ENCODE measurements around the gene SMCO4.
"Not testable (repeated sequence)": the region's sequence is repeated elsewhere in the genome, so short reads cannot be mapped to it uniquely, and the experiment has no call there.

The SMCO4 gene

GRCh38 chr11:93537767-93538261 is 5.4 kb downstream of the SMCO4 start:
- H3K4me3 ChIP-seq (replicated peaks; ENCODE audit: low read depth, low read length): no peak overlapping the region
- H3K27me3 ChIP-seq (replicated peaks; ENCODE audit: control insufficient read depth, insufficient read depth, low read length): no peaks in the 10 kb centered on the region
- TF ChIP-seq, protein P1, sequence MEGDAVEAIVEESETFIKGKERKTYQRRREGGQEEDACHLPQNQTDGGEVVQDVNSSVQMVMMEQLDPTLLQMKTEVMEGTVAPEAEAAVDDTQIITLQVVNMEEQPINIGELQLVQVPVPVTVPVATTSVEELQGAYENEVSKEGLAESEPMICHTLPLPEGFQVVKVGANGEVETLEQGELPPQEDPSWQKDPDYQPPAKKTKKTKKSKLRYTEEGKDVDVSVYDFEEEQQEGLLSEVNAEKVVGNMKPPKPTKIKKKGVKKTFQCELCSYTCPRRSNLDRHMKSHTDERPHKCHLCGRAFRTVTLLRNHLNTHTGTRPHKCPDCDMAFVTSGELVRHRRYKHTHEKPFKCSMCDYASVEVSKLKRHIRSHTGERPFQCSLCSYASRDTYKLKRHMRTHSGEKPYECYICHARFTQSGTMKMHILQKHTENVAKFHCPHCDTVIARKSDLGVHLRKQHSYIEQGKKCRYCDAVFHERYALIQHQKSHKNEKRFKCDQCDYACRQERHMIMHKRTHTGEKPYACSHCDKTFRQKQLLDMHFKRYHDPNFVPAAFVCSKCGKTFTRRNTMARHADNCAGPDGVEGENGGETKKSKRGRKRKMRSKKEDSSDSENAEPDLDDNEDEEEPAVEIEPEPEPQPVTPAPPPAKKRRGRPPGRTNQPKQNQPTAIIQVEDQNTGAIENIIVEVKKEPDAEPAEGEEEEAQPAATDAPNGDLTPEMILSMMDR (IDR thresholded peaks at IDR 0.05; ENCODE audit: insufficient read depth, low read length, poor library complexity, severe bottlenecking): no peak
- DNase-seq (ENCODE audit: extremely low read depth, insufficient read length): no peak
- H3K36me3 ChIP-seq (ENCODE audit: control insufficient read depth, insufficient read depth, low read length): no peaks in the 10 kb centered on the region

DNA sequence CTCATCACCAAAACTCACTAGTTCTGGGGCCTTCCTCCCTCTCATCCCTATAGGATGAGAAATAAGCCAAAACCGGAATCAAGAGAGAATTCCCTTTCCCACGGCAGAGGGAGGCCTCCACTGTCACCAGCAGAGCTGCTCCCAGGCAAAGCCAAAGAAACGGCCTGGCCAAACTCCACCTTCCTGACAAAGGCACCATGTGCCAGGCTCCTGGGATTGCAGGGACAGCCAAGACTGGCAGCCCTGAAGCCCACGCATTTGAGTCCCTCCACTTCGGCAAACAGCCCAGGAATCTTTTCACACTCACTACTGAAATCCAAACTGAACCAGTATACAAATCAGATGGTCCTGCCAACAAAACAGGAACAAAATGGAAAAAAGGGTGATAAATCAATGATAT is 6.1 kb downstream of the SMCO4 start:
- Histone ChIP-seq H3K27me3 (replicated peaks; ENCODE audit: control insufficient read depth, insufficient read depth, low read length) (no peaks in the 10 kb centered on the region), H3K4me3 (replicated peaks; ENCODE audit: low read depth, low read length) (no peak overlapping the region), H3K36me3 (ENCODE audit: control insufficient read depth, insufficient read depth, low read length) (no peaks in the 10 kb centered on the region)
- DNase-seq (ENCODE audit: extremely low read depth, insufficient read length): no peak
- TF ChIP-seq, protein P1 (IDR thresholded peaks at IDR 0.05; ENCODE audit: insufficient read depth, low read length, poor library complexity, severe bottlenecking): no peak

- Histone ChIP-seq H3K27me3 (replicated peaks; ENCODE audit: control insufficient read depth, insufficient read depth, low read length) (no peaks in the 10 kb centered on the region), H3K4me3 (replicated peaks; ENCODE audit: low read depth, low read length) (no peak overlapping the region; the same call in 1 of the 2 replicates), H3K36me3 (ENCODE audit: control insufficient read depth, insufficient read depth, low read length) (no peaks in the 10 kb centered on the region)
- TF ChIP-seq, protein P1 (IDR thresholded peaks at IDR 0.05; ENCODE audit: insufficient read depth, low read length, poor library complexity, severe bottlenecking): no peak
- no peak for DNase-seq (ENCODE audit: extremely low read depth, insufficient read length)
Measured at GRCh38 chr11:93536101-93536861, 6.9 kb downstream of the SMCO4 start.

DNA sequence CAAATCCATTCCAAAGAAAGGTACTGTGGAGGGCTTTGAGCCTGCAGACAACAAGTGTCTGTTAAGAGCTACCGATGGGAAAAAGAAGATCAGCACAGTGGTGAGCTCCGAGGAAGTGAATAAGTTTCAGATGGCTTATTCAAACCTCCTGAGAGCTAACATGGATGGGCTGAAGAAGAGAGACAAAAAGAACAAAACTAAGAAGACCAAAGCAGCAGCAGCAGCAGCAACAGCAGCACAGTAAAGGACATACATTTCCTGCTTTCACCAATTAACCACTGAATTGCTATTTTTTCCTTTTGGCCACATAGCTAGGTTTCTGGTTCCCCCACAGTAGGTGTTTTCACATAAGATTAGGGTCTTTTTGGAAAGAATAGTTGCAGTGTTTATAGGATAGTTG is 7.6 kb downstream of the SMCO4 start:
- not testable (repeated sequence) for H3K27me3 ChIP-seq (replicated peaks; ENCODE audit: control insufficient read depth, insufficient read depth, low read length); H3K4me3 ChIP-seq (replicated peaks; ENCODE audit: low read depth, low read length); DNase-seq (ENCODE audit: extremely low read depth, insufficient read length); H3K36me3 ChIP-seq (ENCODE audit: control insufficient read depth, insufficient read depth, low read length)

- H3K27me3 ChIP-seq (replicated peaks; ENCODE audit: control insufficient read depth, insufficient read depth, low read length): no peaks in the 10 kb centered on the region
- TF ChIP-seq, protein P1 (IDR thresholded peaks at IDR 0.05; ENCODE audit: insufficient read depth, low read length, poor library complexity, severe bottlenecking): no peak
- no peaks in the 10 kb centered on the region for H3K36me3 ChIP-seq (ENCODE audit: control insufficient read depth, insufficient read depth, low read length)
- DNase-seq (ENCODE audit: extremely low read depth, insufficient read length): no peak
- no peak overlapping the region for H3K4me3 ChIP-seq (replicated peaks; ENCODE audit: low read depth, low read length)
Measured at GRCh38 chr11:93532806-93533205, 10.4 kb downstream of the SMCO4 start.

- no peak for DNase-seq (ENCODE audit: extremely low read depth, insufficient read length)
- TF ChIP-seq, protein P1 (IDR thresholded peaks at IDR 0.05; ENCODE audit: insufficient read depth, low read length, poor library complexity, severe bottlenecking): no peak
- Histone ChIP-seq H3K27me3 (replicated peaks; ENCODE audit: control insufficient read depth, insufficient read depth, low read length) (no peaks in the 10 kb centered on the region), H3K36me3 (ENCODE audit: control insufficient read depth, insufficient read depth, low read length) (no peaks in the 10 kb centered on the region), H3K4me3 (replicated peaks; ENCODE audit: low read depth, low read length) (no peak overlapping the region)
Measured at GRCh38 chr11:93532281-93532789, 10.9 kb downstream of the SMCO4 start.

Measured in GM06990 (cell line).